HG03442 (cell line): ENCODE results near the gene HDLBP.

Source experiments
- ATAC-seq: cut with Tn5 transposase; IDR thresholded peaks from one replicate; pipeline ENCODE4 v1.9.1; 2021; ENCODE audit warnings: mild to moderate bottlenecking, moderate library complexity; ENCODE audit not compliant: unreplicated experiment

HDLBP gene

GRCh38 chr2:241255542-241256167, 59.8 kb downstream of the HDLBP start:
- no peak for ATAC-seq

- ATAC-seq, result no peak
These were observed 60.5 kb downstream of the HDLBP start for GRCh38 chr2:241254904-241255351.

- ATAC-seq, result no peak
These were observed 62.5 kb downstream of the HDLBP start for GRCh38 chr2:241252778-241253475.

GRCh38 chr2:241249654-241250053, 65.8 kb downstream of the HDLBP start:
- no peak for ATAC-seq

GRCh38 chr2:241248897-241249296, 66.6 kb downstream of the HDLBP start:
- ATAC-seq, result no peak

GRCh38 chr2:241248289-241248688, 67.2 kb downstream of the HDLBP start:
- no peak for ATAC-seq

GRCh38 chr2:241244368-241244767, 71.1 kb downstream of the HDLBP start:
- ATAC-seq, result no peak

- ATAC-seq, result no peak
These were observed 73.2 kb downstream of the HDLBP start for GRCh38 chr2:241242306-241242705.

- no peak for ATAC-seq
These were observed 73.8 kb downstream of the HDLBP start for GRCh38 chr2:241241669-241242068.

- no peak for ATAC-seq
These were observed 75.0 kb downstream of the HDLBP start for GRCh38 chr2:241240320-241241004.

- ATAC-seq, result no peak
These were observed 75.8 kb downstream of the HDLBP start for GRCh38 chr2:241239552-241240202.

- ATAC-seq, result no peak
These were observed 76.7 kb downstream of the HDLBP start for GRCh38 chr2:241238693-241239198.

GRCh38 chr2:241237949-241238371, 77.5 kb downstream of the HDLBP start:
- ATAC-seq, result no peak

- no peak for ATAC-seq
These were observed 78.4 kb downstream of the HDLBP start for GRCh38 chr2:241237047-241237446.

- ATAC-seq, result no peak
These were observed 79.4 kb downstream of the HDLBP start for GRCh38 chr2:241235859-241236593.

GRCh38 chr2:241234962-241235740, 80.3 kb downstream of the HDLBP start:
- ATAC-seq, result no peak

GRCh38 chr2:241234066-241234790, 81.2 kb downstream of the HDLBP start:
- ATAC-seq, result no peak

- no peak for ATAC-seq
These were observed 82.5 kb downstream of the HDLBP start for GRCh38 chr2:241232736-241233575.
